Measurements from ENCODE around the gene SLC19A1. TPM values are rescaled to one million over a fixed set of nuclear protein-coding genes. Genes with fewer than 3 reads are reported as not detected.

Gene SLC19A1
- total and polyA plus RNA-seq, 10 donors = 7.5 to 52.8 (median 32.4) TPM

DNA sequence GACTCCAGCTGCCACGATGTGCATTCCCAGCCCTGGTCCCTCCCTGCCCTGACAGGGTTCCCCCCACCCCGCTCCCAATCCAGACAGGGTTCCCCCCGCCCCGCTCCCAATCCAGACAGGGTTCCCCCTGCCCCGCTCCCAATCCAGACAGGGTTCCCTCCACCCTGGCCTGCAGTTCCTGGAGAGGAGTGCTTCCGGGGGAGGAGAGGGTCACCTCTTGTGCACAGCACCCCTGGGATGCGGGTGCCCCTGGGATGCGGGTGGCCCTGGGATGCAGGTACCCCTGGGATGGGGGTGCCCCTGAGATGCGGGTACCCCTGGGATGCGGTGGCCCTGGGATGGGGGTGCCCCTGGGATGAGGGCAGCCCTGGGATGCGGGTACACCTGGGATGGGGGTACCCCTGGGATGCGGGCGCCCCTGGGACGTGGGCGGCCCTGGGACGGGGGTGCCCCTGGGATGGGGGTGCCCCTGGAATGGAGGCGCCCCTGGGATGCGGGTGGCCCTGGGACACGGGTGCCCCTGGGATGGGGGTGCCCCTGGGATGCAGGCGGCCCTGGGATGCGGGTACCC, 36.7 kb upstream of the SLC19A1 start:
- peak; percentile 67 for DNase-seq
- no peak overlapping the region for H3K27ac ChIP-seq
- no peak for TF ChIP-seq POLR2A (IDR thresholded peaks at IDR 0.05)
- no peak for TF ChIP-seq POLR2AphosphoS5 (IDR thresholded peaks at IDR 0.05)
- TF ChIP-seq, protein P1, sequence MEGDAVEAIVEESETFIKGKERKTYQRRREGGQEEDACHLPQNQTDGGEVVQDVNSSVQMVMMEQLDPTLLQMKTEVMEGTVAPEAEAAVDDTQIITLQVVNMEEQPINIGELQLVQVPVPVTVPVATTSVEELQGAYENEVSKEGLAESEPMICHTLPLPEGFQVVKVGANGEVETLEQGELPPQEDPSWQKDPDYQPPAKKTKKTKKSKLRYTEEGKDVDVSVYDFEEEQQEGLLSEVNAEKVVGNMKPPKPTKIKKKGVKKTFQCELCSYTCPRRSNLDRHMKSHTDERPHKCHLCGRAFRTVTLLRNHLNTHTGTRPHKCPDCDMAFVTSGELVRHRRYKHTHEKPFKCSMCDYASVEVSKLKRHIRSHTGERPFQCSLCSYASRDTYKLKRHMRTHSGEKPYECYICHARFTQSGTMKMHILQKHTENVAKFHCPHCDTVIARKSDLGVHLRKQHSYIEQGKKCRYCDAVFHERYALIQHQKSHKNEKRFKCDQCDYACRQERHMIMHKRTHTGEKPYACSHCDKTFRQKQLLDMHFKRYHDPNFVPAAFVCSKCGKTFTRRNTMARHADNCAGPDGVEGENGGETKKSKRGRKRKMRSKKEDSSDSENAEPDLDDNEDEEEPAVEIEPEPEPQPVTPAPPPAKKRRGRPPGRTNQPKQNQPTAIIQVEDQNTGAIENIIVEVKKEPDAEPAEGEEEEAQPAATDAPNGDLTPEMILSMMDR (IDR thresholded peaks at IDR 0.05 in 8 of 11, conservative IDR thresholded peaks at IDR 0.05 in 3 of 11) = no peak
- no peaks in the 10 kb centered on the region for H3K36me3 ChIP-seq
- peaks cover 0 to 15% (median 7%) of the 10 kb centered on the region in 8 donors for H3K9me3 ChIP-seq
- intact Hi-C loops (cut with DNase I; ENCODE audit: low total_unique reads) = no loop called here
- 87 to 96% (median 93%) methylated on average over 15 to 21 of the region's 21 CpGs for WGBS, 5 donors
- H3K4me1 ChIP-seq = no peaks in the 10 kb centered on the region
- no peak overlapping the region for H3K4me3 ChIP-seq
- peaks cover 0 to 70% (median 0%) of the 10 kb centered on the region in 7 donors for H3K27me3 ChIP-seq (replicated peaks in 1 of 7)

DNA sequence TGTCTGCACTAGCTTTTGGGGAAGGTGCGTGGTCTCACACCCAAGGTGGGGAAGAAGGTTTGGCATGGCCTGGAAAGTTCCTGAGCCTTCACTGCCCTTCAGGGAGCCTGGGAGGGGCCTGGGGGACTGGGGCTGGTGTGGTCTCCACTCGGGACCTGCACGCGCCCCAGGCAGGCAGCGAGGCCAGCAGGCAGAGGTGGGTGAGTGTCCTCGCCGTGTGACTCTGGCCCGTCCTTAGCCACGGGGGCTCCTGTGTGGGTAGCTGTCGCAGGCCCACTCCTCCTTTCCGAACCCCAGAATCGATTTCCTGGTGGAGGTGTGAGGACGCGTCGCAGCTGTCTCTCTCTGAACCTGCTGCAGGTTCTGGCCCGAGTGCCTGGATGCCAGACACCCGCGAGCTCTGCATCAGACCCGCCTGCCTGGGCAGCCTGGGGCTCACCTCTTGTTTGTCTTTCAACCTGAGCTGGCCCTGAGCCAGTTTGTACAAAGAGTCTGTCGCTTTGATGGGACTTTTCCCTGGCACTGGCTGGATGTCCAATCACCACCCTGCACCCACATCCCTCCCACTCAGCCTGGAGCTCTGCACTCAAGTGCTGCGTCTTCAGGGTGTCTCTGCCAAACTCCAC, 36.0 kb upstream of the SLC19A1 start:
- H3K9me3 ChIP-seq = peaks cover 0 to 9% (median 6%) of the 10 kb centered on the region in 8 donors

DNA sequence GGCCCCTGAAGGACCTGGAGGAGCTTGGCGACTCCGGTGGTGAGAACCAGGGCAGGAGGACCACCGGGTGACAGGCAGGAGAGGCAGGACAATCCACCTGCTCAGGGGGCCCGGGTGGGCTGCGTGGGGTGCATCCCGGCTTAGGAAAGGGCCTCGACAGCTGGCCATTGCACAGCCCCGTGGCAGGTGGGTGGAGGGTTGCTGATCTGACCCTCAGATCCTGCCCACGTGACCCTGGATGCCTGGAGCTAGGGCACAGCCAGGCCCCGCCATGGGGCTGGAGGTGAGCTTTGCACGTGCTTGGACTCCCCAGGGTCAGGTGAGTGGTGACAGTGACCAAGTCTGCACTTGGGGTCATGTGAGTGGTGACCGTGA, 35.5 kb upstream of the SLC19A1 start:
- Histone ChIP-seq H3K27me3 (replicated peaks in 1 of 7) (peaks cover 0 to 70% (median 0%) of the 10 kb centered on the region in 7 donors), H3K9me3 (peaks cover 0 to 4% (median 1%) of the 10 kb centered on the region in 8 donors)
- 81 to 92% (median 88%) methylated on average over 11 to 12 of the region's 12 CpGs for WGBS, 5 donors

More for the DNA sequence above, 36.0 kb upstream of the SLC19A1 start:
- Histone ChIP-seq H3K27me3 (replicated peaks in 1 of 7) (peaks cover 0 to 70% (median 0%) of the 10 kb centered on the region in 7 donors), H3K36me3 (no peaks in the 10 kb centered on the region), H3K4me1 (no peaks in the 10 kb centered on the region), H3K27ac (no peak overlapping the region), H3K4me3 (no peak overlapping the region)
- intact Hi-C loops (cut with DNase I; ENCODE audit: low total_unique reads) = no loop called here
- TF ChIP-seq POLR2AphosphoS5 (IDR thresholded peaks at IDR 0.05) (no peak), POLR2A (IDR thresholded peaks at IDR 0.05) (no peak)
- TF ChIP-seq, protein P1 (IDR thresholded peaks at IDR 0.05 in 8 of 11, conservative IDR thresholded peaks at IDR 0.05 in 3 of 11) = no peak
- WGBS, 5 donors = 77 to 92% (median 86%) methylated on average over 21 of the region's 21 CpGs
- peak; percentile 64 for DNase-seq

More for the DNA sequence above, 35.5 kb upstream of the SLC19A1 start:
- no peaks in the 10 kb centered on the region for H3K4me1 ChIP-seq
- no peak for TF ChIP-seq POLR2AphosphoS5 (IDR thresholded peaks at IDR 0.05)
- TF ChIP-seq POLR2A (IDR thresholded peaks at IDR 0.05) = no peak
- TF ChIP-seq, protein P1 (IDR thresholded peaks at IDR 0.05 in 8 of 11, conservative IDR thresholded peaks at IDR 0.05 in 3 of 11) = no peak
- no peak overlapping the region for H3K27ac ChIP-seq
- H3K4me3 ChIP-seq = no peak overlapping the region
- no peak for DNase-seq
- intact Hi-C loops (cut with DNase I; ENCODE audit: low total_unique reads) = no loop called here
- H3K36me3 ChIP-seq = no peaks in the 10 kb centered on the region
